Measurements from ENCODE around the gene SMARCB1.

SMARCB1 gene

DNA sequence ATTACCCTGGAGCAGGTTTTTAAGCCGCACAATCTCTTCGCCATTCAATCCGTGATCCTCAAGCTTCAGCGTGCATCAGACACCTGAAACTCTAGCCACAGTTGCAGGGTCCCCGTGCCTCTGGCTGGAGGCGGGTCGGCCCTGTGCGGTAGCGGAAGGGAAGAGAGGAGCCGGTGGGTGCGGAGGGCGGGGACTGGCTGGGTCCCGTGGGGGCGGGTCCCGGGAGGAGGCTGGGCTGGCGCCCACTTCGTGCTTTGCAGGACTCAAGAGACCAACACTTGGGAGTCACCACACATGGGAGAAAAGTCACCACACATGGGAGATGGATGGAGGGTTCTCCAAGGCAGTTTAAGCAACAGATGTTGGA, 23.2 kb upstream of the SMARCB1 start:
- TF ChIP-seq GLIS3 (CRISPR knock-in tag; IDR thresholded peaks at IDR 0.05) (no peak), ZNF8 (CRISPR knock-in tag; IDR thresholded peaks at IDR 0.05) (no peak), BACH2 (CRISPR knock-in tag; IDR thresholded peaks at IDR 0.05; ENCODE audit: borderline replicate concordance) (no peak), OSR1 (CRISPR knock-in tag; IDR thresholded peaks at IDR 0.05) (no peak), TCF4 (CRISPR knock-in tag; IDR thresholded peaks at IDR 0.05; ENCODE audit: borderline replicate concordance) (no peak), ZFP3 (CRISPR knock-in tag; IDR thresholded peaks at IDR 0.05) (no peak), PPARA (CRISPR knock-in tag; IDR thresholded peaks at IDR 0.05; ENCODE audit: borderline replicate concordance) (no peak), ZFP30 (CRISPR knock-in tag; IDR thresholded peaks at IDR 0.05) (no peak)
- ATAC-seq: no peak

DNA sequence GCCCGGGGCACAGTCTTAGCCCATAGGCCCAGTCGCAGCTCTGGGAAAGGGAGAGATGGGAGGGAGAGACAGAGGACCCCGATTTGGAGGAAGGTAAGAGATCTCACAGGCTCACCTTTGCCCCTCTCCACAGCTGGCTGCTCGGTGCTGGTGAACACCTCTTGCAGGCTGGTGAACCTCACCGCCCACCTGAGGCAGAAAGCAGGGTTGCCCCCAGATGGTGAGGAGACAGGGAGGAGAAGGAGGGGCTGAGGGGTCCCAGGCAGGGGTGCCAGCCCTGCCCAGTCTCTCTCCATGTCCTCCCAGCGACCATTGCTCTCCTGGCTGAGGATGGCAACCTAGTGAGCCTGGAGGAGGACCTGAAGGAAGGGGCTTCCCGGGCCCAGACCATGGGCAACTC, 22.8 kb upstream of the SMARCB1 start:
- TF ChIP-seq CSDC2 (CRISPR knock-in tag; IDR thresholded peaks at IDR 0.05) (no peak), GLIS3 (CRISPR knock-in tag; IDR thresholded peaks at IDR 0.05) (no peak)
- ATAC-seq: no peak

DNA sequence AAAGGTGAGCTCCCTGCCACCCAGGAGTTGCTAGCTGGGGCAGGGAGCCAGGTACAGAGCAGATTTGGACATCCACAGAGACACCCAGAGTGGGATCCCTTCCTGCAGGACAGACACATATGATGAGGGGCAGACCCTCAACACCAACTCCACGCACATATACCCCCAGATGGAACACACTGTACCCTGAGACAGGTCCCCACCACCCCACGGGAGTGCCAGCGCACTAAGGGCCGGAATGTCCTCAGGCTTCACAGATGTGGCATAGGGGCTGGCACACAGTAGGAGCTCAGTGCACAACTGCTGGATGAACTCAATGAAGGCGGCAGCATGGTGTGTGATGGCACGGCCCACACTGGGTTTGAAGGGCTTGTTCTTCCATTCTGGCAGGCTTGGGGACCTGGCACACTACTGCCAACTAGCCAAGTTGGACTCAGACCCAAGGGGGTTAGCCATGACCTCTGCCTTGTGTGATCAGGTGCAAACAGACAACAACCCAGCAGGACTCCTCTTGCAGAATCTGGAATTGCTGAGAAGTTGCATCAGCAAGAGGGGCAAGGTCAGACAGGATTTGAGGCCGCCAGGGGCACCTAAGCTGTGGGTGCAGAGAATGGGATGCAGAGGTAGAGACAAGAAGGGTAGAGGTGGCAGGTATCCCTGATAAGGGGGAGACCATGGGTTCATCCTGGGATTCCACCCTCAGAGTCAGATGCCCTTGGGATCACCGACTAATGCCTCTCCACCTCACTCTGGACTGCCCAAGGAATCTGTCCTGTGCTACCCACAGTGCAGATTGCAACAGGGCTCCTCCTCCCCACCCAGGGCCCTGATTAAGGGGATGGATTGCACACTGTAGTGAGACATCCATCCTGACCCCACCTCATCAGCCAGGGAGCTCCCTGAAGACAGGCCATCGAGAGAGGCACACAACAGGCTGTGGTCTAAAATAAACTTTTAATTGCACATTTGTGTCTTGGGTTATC, 21.6 kb upstream of the SMARCB1 start:
- no peak for TF ChIP-seq ZFP30 (CRISPR knock-in tag; IDR thresholded peaks at IDR 0.05)
- TF ChIP-seq OSR1 (CRISPR knock-in tag; IDR thresholded peaks at IDR 0.05): no peak
- TF ChIP-seq RARB (CRISPR knock-in tag; IDR thresholded peaks at IDR 0.05): no peak
- no peak for TF ChIP-seq CREB5 (CRISPR knock-in tag; IDR thresholded peaks at IDR 0.05; ENCODE audit: low read depth)
- TF ChIP-seq ZNF8 (CRISPR knock-in tag; IDR thresholded peaks at IDR 0.05): no peak
- no peak for TF ChIP-seq BACH2 (CRISPR knock-in tag; IDR thresholded peaks at IDR 0.05; ENCODE audit: borderline replicate concordance)
- no peak for TF ChIP-seq ESRRG (CRISPR knock-in tag; IDR thresholded peaks at IDR 0.05)
- TF ChIP-seq ISL1 (CRISPR knock-in tag; IDR thresholded peaks at IDR 0.05): no peak
- no peak for TF ChIP-seq CSDC2 (CRISPR knock-in tag; IDR thresholded peaks at IDR 0.05)
- TF ChIP-seq CSRNP3 (CRISPR knock-in tag; IDR thresholded peaks at IDR 0.05): no peak
- TF ChIP-seq ARNTL (CRISPR knock-in tag; IDR thresholded peaks at IDR 0.05; ENCODE audit: borderline replicate concordance, low read depth): no peak
- TF ChIP-seq TCF4 (CRISPR knock-in tag; IDR thresholded peaks at IDR 0.05; ENCODE audit: borderline replicate concordance): no peak
- ATAC-seq: no peak

- no peak for TF ChIP-seq ZFP3 (CRISPR knock-in tag; IDR thresholded peaks at IDR 0.05)
- no peak for TF ChIP-seq ARNTL (CRISPR knock-in tag; IDR thresholded peaks at IDR 0.05; ENCODE audit: borderline replicate concordance, low read depth)
- no peak for TF ChIP-seq OSR1 (CRISPR knock-in tag; IDR thresholded peaks at IDR 0.05)
- TF ChIP-seq ZNF8 (CRISPR knock-in tag; IDR thresholded peaks at IDR 0.05): no peak
- TF ChIP-seq ZFP30 (CRISPR knock-in tag; IDR thresholded peaks at IDR 0.05): no peak
- no peak for TF ChIP-seq PATZ1 (CRISPR knock-in tag; IDR thresholded peaks at IDR 0.05; ENCODE audit: borderline replicate concordance)
- no peak for TF ChIP-seq BACH2 (CRISPR knock-in tag; IDR thresholded peaks at IDR 0.05; ENCODE audit: borderline replicate concordance)
- no peak for TF ChIP-seq ISL1 (CRISPR knock-in tag; IDR thresholded peaks at IDR 0.05)
- TF ChIP-seq, protein P1, sequence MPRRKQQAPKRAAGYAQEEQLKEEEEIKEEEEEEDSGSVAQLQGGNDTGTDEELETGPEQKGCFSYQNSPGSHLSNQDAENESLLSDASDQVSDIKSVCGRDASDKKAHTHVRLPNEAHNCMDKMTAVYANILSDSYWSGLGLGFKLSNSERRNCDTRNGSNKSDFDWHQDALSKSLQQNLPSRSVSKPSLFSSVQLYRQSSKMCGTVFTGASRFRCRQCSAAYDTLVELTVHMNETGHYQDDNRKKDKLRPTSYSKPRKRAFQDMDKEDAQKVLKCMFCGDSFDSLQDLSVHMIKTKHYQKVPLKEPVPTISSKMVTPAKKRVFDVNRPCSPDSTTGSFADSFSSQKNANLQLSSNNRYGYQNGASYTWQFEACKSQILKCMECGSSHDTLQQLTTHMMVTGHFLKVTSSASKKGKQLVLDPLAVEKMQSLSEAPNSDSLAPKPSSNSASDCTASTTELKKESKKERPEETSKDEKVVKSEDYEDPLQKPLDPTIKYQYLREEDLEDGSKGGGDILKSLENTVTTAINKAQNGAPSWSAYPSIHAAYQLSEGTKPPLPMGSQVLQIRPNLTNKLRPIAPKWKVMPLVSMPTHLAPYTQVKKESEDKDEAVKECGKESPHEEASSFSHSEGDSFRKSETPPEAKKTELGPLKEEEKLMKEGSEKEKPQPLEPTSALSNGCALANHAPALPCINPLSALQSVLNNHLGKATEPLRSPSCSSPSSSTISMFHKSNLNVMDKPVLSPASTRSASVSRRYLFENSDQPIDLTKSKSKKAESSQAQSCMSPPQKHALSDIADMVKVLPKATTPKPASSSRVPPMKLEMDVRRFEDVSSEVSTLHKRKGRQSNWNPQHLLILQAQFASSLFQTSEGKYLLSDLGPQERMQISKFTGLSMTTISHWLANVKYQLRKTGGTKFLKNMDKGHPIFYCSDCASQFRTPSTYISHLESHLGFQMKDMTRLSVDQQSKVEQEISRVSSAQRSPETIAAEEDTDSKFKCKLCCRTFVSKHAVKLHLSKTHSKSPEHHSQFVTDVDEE (CRISPR knock-in tag; IDR thresholded peaks at IDR 0.05): no peak
- TF ChIP-seq CSRNP3 (CRISPR knock-in tag; IDR thresholded peaks at IDR 0.05): no peak
- TF ChIP-seq CSDC2 (CRISPR knock-in tag; IDR thresholded peaks at IDR 0.05): no peak
- no peak for TF ChIP-seq GLIS3 (CRISPR knock-in tag; IDR thresholded peaks at IDR 0.05)
- TF ChIP-seq CREB5 (CRISPR knock-in tag; IDR thresholded peaks at IDR 0.05; ENCODE audit: low read depth): no peak
- no peak for TF ChIP-seq ZC3H10 (CRISPR knock-in tag; IDR thresholded peaks at IDR 0.05)
- no peak for TF ChIP-seq RARB (CRISPR knock-in tag; IDR thresholded peaks at IDR 0.05)
- TF ChIP-seq PPARA (CRISPR knock-in tag; IDR thresholded peaks at IDR 0.05; ENCODE audit: borderline replicate concordance): no peak
- TF ChIP-seq, protein P2, sequence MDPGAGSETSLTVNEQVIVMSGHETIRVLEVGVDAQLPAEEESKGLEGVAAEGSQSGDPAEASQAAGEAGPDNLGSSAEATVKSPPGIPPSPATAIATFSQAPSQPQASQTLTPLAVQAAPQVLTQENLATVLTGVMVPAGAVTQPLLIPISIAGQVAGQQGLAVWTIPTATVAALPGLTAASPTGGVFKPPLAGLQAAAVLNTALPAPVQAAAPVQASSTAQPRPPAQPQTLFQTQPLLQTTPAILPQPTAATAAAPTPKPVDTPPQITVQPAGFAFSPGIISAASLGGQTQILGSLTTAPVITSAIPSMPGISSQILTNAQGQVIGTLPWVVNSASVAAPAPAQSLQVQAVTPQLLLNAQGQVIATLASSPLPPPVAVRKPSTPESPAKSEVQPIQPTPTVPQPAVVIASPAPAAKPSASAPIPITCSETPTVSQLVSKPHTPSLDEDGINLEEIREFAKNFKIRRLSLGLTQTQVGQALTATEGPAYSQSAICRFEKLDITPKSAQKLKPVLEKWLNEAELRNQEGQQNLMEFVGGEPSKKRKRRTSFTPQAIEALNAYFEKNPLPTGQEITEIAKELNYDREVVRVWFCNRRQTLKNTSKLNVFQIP (CRISPR knock-in tag; IDR thresholded peaks at IDR 0.05; ENCODE audit: borderline replicate concordance, low read depth): no peak
- TF ChIP-seq TCF4 (CRISPR knock-in tag; IDR thresholded peaks at IDR 0.05; ENCODE audit: borderline replicate concordance): no peak
- TF ChIP-seq TOX (CRISPR knock-in tag; IDR thresholded peaks at IDR 0.05; ENCODE audit: borderline replicate concordance): no peak
- no peak for TF ChIP-seq ZNF70 (CRISPR knock-in tag; IDR thresholded peaks at IDR 0.05)
- ATAC-seq: peak; percentile 7
Measured at GRCh38 chr22:23767303-23767672, 19.5 kb upstream of the SMARCB1 start.
